NCI-H526 (cell line): ENCODE measurements around the gene MCF2L2.
"Not testable (repeated sequence)": the region's sequence is repeated elsewhere in the genome, so short reads cannot be mapped to it uniquely, and the experiment has no call there.

Experiments
- DNase-seq, 2 experiments: peaks; one replicate each; lab custom pipeline; 2025; lab: John Stamatoyannopoulos, UW

MCF2L2 gene

DNA sequence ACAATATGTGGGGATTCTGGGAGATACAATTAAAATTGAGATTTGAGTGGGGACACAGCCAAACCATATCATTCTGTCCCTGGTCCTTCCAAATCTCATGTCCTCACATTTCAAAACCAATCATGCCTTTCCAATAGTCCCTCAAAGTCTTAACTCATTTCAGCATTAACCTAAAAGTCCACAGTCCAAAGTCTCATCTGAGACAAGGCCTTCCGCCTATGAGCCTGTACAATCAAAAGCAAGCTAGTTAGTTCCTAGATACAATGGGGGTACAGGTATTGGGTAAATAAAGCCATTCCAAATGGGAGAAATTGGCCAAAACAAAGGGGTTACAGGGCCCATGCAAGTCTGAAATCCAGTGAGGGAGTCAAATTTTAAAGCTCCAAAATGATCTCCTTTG is 260.4 kb downstream of the MCF2L2 start:
- not testable (repeated sequence) for DNase-seq

- no peak for DNase-seq
Measured at GRCh38 chr3:183163563-183163962, 264.9 kb downstream of the MCF2L2 start.

- DNase-seq = peak in 1 of 2 experiments; percentile 51
Measured at GRCh38 chr3:183161552-183162336, 266.7 kb downstream of the MCF2L2 start.

- DNase-seq = no peak
Measured at GRCh38 chr3:183160616-183161015, 267.8 kb downstream of the MCF2L2 start.

DNA sequence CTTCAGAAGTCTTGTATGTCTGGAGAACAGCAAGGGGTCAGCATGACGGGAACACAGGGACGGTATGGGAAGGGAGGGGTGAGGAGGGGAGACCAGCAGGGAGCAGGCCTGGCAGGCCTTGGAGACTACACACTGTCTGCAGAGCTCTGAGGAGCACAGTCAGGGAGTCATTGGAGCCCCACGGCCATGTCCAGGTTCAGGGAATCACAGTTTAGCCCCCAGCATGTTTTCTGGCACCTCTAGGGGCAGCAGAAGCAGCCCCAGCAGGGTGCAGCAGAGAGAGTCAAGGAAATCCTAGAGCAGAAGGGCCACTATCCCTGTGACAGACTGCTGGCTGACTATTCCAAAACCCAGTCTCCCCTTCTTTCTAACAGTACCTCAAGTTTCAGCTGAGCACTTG is 269.1 kb downstream of the MCF2L2 start:
- peak in 1 of 2 experiments; percentile 34 for DNase-seq

- DNase-seq = no peak
Measured at GRCh38 chr3:183158551-183159006, 269.8 kb downstream of the MCF2L2 start.

- no peak for DNase-seq
Measured at GRCh38 chr3:183158113-183158512, 270.3 kb downstream of the MCF2L2 start.

GRCh38 chr3:183156266-183156665 is 272.2 kb downstream of the MCF2L2 start:
- no peak for DNase-seq

- peak; percentile 18 to 37 for DNase-seq
Measured at GRCh38 chr3:183155499-183155898, 272.9 kb downstream of the MCF2L2 start.

- DNase-seq = no peak
Measured at GRCh38 chr3:183153210-183153950, 275.0 kb downstream of the MCF2L2 start.

- no peak for DNase-seq
Measured at GRCh38 chr3:183151821-183152351, 276.5 kb downstream of the MCF2L2 start.

DNA sequence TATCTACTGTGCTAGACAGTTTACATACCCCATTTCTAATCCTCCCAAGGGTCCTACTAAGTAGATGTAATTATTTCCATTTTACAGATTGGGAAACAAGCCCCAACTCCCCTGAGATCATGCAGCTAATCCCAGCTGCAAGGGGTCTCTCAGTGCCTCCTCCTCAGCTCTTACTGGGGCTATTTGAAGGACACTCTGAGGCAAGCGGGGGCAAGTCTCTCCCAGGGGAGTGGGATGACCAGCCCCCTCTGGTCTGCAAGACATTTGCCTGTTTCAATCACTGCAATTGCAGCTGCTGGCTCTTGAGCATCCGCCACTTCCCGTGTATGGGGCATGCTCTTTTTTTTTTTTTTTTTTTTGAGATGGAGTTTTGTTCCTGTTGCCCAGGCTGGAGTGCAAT is 277.3 kb downstream of the MCF2L2 start:
- DNase-seq = no peak

- DNase-seq = no peak
Measured at GRCh38 chr3:183149915-183150750, 278.3 kb downstream of the MCF2L2 start.

DNA sequence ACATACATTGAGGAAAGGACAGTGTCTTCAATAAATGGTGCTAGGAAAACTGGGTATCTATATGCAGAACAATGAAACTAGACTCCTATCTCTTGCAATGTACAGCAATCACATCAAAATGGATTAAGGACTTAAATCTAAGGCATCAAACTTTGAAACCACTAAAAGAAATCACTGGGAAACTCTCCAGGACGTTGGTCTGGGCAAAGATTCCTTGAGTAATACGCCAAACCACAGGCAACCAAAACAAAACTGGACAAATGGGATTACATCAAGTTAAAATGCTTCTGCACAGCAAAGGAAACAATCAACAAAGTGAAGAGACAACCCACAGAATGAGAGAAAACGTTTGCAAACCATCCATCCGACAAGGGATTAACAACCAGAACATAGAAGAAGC is 280.4 kb downstream of the MCF2L2 start:
- DNase-seq = no peak

GRCh38 chr3:183144363-183144762 is 284.1 kb downstream of the MCF2L2 start:
- DNase-seq = no peak

- DNase-seq = no peak
Measured at GRCh38 chr3:183142199-183142598, 286.2 kb downstream of the MCF2L2 start.

GRCh38 chr3:183134844-183135243 is 293.6 kb downstream of the MCF2L2 start:
- DNase-seq = no peak

DNA sequence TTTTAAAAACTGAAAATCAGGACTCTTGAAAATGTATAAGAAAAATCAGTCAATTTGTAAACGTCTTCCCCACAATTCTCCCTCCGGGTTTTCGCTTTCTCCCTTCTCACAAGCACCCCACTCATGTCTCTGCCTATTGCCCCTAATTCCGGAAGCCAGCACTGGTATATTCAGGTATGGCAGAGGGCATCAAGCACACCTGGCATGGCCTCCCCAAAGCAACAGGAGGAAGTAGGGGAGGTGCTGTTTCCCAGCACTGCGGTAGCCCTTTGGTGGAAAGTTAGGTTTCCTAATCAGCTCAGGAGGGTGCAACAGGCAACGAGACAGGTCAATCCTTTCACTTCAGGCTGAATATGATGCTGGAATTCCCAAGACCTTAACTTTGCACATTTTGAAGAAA is 296.0 kb downstream of the MCF2L2 start:
- no peak for DNase-seq

GRCh38 chr3:183131735-183132134 is 296.7 kb downstream of the MCF2L2 start:
- no peak for DNase-seq

DNA sequence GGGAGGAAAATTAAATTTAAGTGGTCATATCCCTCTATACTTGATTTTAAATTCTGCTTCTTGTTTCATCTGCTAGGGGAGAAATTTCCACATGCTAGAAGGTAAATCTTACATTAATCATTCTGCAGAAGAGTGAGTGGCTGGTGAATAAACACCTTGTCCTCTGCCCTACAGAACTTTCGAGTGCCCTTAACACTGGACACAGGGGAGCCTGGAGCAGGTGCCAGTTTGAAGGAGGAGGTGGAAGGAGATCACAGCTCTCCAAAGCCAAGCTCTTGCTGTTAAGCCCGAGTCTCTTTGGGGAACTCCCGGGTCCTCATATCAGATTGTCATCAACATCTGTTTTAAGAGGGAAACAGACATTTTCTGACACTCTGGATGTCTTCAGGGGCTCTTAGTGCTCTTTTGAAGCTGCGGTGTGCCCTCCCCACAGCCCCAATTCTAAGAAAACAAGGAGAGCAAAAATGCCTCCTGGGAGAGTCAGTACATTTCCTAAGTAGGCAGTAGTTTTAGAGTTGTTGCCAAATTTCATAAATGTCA is 297.2 kb downstream of the MCF2L2 start:
- no peak for DNase-seq

GRCh38 chr3:183129243-183129642 is 299.2 kb downstream of the MCF2L2 start:
- DNase-seq = no peak

- DNase-seq = no peak
Measured at GRCh38 chr3:183128709-183129108, 299.7 kb downstream of the MCF2L2 start.
